ENCODE measurements around the gene DCDC2B.
"Not testable (repeated sequence)": the region's sequence is repeated elsewhere in the genome, so short reads cannot be mapped to it uniquely, and the experiment has no call there.

The DCDC2B gene

GRCh38 chr1:32208891-32209328 is at the start of gene DCDC2B:
DCDC2B (plus strand) TSS chr1:32209089; CDS start chr1:32209094, 5 bp downstream.
- H3K36me3 ChIP-seq = peaks cover 0 to 11% (median under 1%) of the 10 kb centered on the region in 3 donors
- H3K27ac ChIP-seq = no peak within 1 kb of the TSS
- no peaks in the 10 kb centered on the region for H3K9me3 ChIP-seq
- no peak for TF ChIP-seq CTCF (IDR thresholded peaks at IDR 0.05)
- no peak for DNase-seq
- no peaks in the 10 kb centered on the region for H3K27me3 ChIP-seq
- H3K4me1 ChIP-seq = peaks cover 0 to 16% (median 13%) of the 10 kb centered on the region in 4 donors
- H3K4me3 ChIP-seq = no peak within 1 kb of the TSS
- intact Hi-C loops (cut with DNase I; ENCODE audit: low total_unique reads) = loop anchor here (5.0 kb wide), 1 partner anchor 33 kb away; no protein-coding TSS in a partner anchor

- intact Hi-C loops (cut with DNase I; ENCODE audit: low total_unique reads) = no loop called here
- no peaks in the 10 kb centered on the region for H3K9me3 ChIP-seq
- no peak for TF ChIP-seq CTCF (IDR thresholded peaks at IDR 0.05)
These were observed 49.7 kb upstream of the DCDC2B start for GRCh38 chr1:32159189-32159588.

GRCh38 chr1:32163405-32163804 is 45.5 kb upstream of the DCDC2B start:
- intact Hi-C loops (cut with DNase I; ENCODE audit: low total_unique reads) = no loop called here
- Histone ChIP-seq H3K9me3 (no peaks in the 10 kb centered on the region), H3K4me1 (no peaks in the 10 kb centered on the region), H3K4me3 (no peak overlapping the region), H3K27me3 (no peaks in the 10 kb centered on the region), H3K36me3 (peaks cover 91 to 100% (median 94%) of the 10 kb centered on the region in 3 donors), H3K27ac (no peak overlapping the region)
- no peak for DNase-seq
- no peak for TF ChIP-seq CTCF (IDR thresholded peaks at IDR 0.05)

More at GRCh38 chr1:32159189-32159588, 49.7 kb upstream of the DCDC2B start:
- Histone ChIP-seq H3K4me1 (no peaks in the 10 kb centered on the region), H3K27me3 (no peaks in the 10 kb centered on the region), H3K36me3 (peaks cover 88 to 97% (median 88%) of the 10 kb centered on the region in 3 donors), H3K4me3 (no peak overlapping the region), H3K27ac (no peak overlapping the region)
- DNase-seq = no peak

- H3K27me3 ChIP-seq; intact Hi-C loops (cut with DNase I; ENCODE audit: low total_unique reads); H3K27ac ChIP-seq; DNase-seq; H3K9me3 ChIP-seq; H3K4me1 ChIP-seq; H3K4me3 ChIP-seq: not testable (repeated sequence)
- peaks cover 87 to 100% (median 94%) of the 10 kb centered on the region in 3 donors for H3K36me3 ChIP-seq
These were observed 43.3 kb upstream of the DCDC2B start for GRCh38 chr1:32165633-32166032.

GRCh38 chr1:32170991-32171390 is 37.9 kb upstream of the DCDC2B start:
- intact Hi-C loops (cut with DNase I; ENCODE audit: low total_unique reads) = no loop called here
- Histone ChIP-seq H3K36me3 (peaks cover 45 to 82% (median 75%) of the 10 kb centered on the region in 3 donors), H3K9me3 (no peaks in the 10 kb centered on the region), H3K27ac (no peak overlapping the region), H3K27me3 (no peaks in the 10 kb centered on the region), H3K4me3 (no peak overlapping the region), H3K4me1 (no peaks in the 10 kb centered on the region)
- no peak for TF ChIP-seq CTCF (IDR thresholded peaks at IDR 0.05)
- DNase-seq = no peak

GRCh38 chr1:32172621-32173245 is 36.2 kb upstream of the DCDC2B start:
- Histone ChIP-seq H3K27me3 (no peaks in the 10 kb centered on the region), H3K9me3 (no peaks in the 10 kb centered on the region), H3K4me1 (no peaks in the 10 kb centered on the region), H3K27ac (no peak overlapping the region), H3K4me3 (no peak overlapping the region), H3K36me3 (peaks cover 30 to 65% (median 60%) of the 10 kb centered on the region in 3 donors)
- no peak for TF ChIP-seq CTCF (IDR thresholded peaks at IDR 0.05)
- DNase-seq = no peak
- intact Hi-C loops (cut with DNase I; ENCODE audit: low total_unique reads) = no loop called here

Data from tibial artery (tissue), 4 donors.